ENCODE measurements around the gene CMTM2.

GRCh38 chr16:66617010-66617434 lies 37.8 kb downstream of the CMTM2 start:
- TF ChIP-seq CTCF (conservative IDR thresholded peaks at IDR 0.05; ENCODE audit: low read length) (no peak), EZH2phosphoT487 (IDR thresholded peaks at IDR 0.05; ENCODE audit: borderline replicate concordance, low read depth, low read length) (no peak)
